PFSK-1 (cell line): ENCODE data around the gene TOLLIP.

ENCODE experiments used
- POLR2AphosphoS5 ChIP-seq: IDR thresholded peaks from 2 replicates; pipeline ENCODE4 v1.6.1; 2012; ENCODE audit warnings: low read depth, mild to moderate bottlenecking, control low read depth, low read length, moderate library complexity
- REST ChIP-seq, 2 experiments: IDR thresholded peaks; 2 replicates each; pipeline versions ENCODE4 v1.6.1 to v1.8.0; 2011 to 2012; ENCODE audit warnings: low read depth in 2 of 2, low read length in 2 of 2, control low read depth in 1 of 2, inconsistent platforms in 1 of 2, mild to moderate bottlenecking in 1 of 2, moderate library complexity in 1 of 2; ENCODE audit not compliant: insufficient read depth in 1 of 2
- SIN3A ChIP-seq: IDR thresholded peaks from 2 replicates; pipeline ENCODE4 v1.6.1; 2012; ENCODE audit warnings: mild to moderate bottlenecking, low read length, moderate library complexity, borderline replicate concordance; ENCODE audit not compliant: insufficient read depth
- TAF1 ChIP-seq: IDR thresholded peaks from 2 replicates; pipeline ENCODE4 v1.6.1; 2012; ENCODE audit warnings: low read length, control low read depth, borderline replicate concordance; ENCODE audit not compliant: insufficient read depth

- no peak for TF ChIP-seq POLR2AphosphoS5
- no peak for TF ChIP-seq REST (IDR thresholded peaks at IDR 0.05; ENCODE audit: insufficient read depth in 1 of 2, low read depth in 2 of 2, low read length in 2 of 2)
- TF ChIP-seq TAF1: no peak
- no peak for TF ChIP-seq SIN3A
These were observed 29.1 kb downstream of the TOLLIP start for GRCh38 chr11:1280116-1281035.
